Measurements from ENCODE around the gene NCOA4. TPM values are rescaled to one million over a fixed set of nuclear protein-coding genes. Genes with fewer than 3 reads are reported as not detected.
"Not testable (repeated sequence)": the region's sequence is repeated elsewhere in the genome, so short reads cannot be mapped to it uniquely, and the experiment has no call there.

Gene NCOA4
- total and polyA plus RNA-seq, 2 of the 4 experiments (the other 2 are of a cell fraction), result 62.2 to 188 TPM

DNA sequence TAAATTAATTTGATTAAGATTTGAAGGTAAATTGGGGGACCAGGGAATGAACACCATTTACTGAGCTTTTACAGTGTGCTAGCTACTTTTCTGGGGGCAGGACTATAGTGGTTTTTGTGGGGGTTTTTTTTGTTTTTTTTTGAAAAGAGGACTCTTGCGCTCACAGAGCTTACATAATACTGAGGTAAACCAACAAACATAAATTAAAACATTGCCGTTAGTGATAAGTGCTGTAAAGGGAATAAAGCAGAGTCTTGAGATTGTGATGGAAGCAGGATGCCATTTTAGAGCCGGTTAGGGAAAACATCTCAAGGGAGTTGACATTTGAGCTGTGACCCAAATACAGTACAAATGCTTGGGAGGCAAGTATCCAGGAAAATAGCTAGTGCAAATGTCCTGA lies 56.4 kb downstream of the NCOA4 start:
- H3K9ac ChIP-seq (ENCODE audit: low read depth, low read length); H4K91ac ChIP-seq (ENCODE audit: insufficient read depth, low read depth, low read length); H2BK5ac ChIP-seq (ENCODE audit: low read depth, low read length, poor library complexity, severe bottlenecking); H3K4me1 ChIP-seq (ENCODE audit: control insufficient read depth, insufficient read depth, low read length); H2BK20ac ChIP-seq (ENCODE audit: low read depth, low read length); H2BK120ac ChIP-seq (ENCODE audit: low read depth, low read length); DNase-seq; H4K20me1 ChIP-seq (ENCODE audit: insufficient read depth, low read length); H3K18ac ChIP-seq (ENCODE audit: low read depth, low read length); CTCF ChIA-PET; ATAC-seq (ENCODE audit: low read depth); H3K4me2 ChIP-seq (ENCODE audit: low read depth, low read length); in situ Hi-C loops (cut with MboI; ENCODE audit: low sequenced_read_pairs); H3K23ac ChIP-seq (ENCODE audit: low read depth, low read length); H3K9me1 ChIP-seq (ENCODE audit: insufficient read depth, low read length); H2BK15ac ChIP-seq (ENCODE audit: low read depth, low read length); H3K9me3 ChIP-seq (ENCODE audit: control insufficient read depth, insufficient read depth, low read length); H3K14ac ChIP-seq (replicated peaks; ENCODE audit: low read depth, low read length); H3K27me3 ChIP-seq (ENCODE audit: control insufficient read depth, insufficient read depth, low read length); H3K4me3 ChIP-seq (ENCODE audit: insufficient read depth, low read depth, low read length); dilution Hi-C loops (cut with HindIII; ENCODE audit: low sequenced_read_pairs, unreplicated experiment); H3K4ac ChIP-seq (ENCODE audit: low read depth, low read length); H4K8ac ChIP-seq (ENCODE audit: low read depth in 2 of 2, low read length in 2 of 2); BruUV-seq (replicated peaks); POLR2A ChIA-PET (ENCODE audit: unreplicated experiment); H2AK9ac ChIP-seq (replicated peaks; ENCODE audit: low read depth, low read length, poor library complexity); H2AK5ac ChIP-seq (ENCODE audit: low read depth, low read length); H2AFZ ChIP-seq (replicated peaks; ENCODE audit: low read length, poor library complexity); intact Hi-C loops (cut with micrococcal nuclease); H4K5ac ChIP-seq (ENCODE audit: low read depth, low read length); H3K36me3 ChIP-seq (ENCODE audit: control insufficient read depth, insufficient read depth, low read length); H3K79me1 ChIP-seq (ENCODE audit: low read depth in 1 of 2, low read length in 2 of 2); H3K56ac ChIP-seq (ENCODE audit: extremely low read depth, insufficient read depth, low read length); H3K27ac ChIP-seq (ENCODE audit: insufficient read depth, low read length): not testable (repeated sequence)
- WGBS, 2 experiments (ENCODE audit: extremely low coverage in 2 of 2, insufficient read length in 1 of 2), result no CpG with 5 or more reads among the region's 3 CpGs

- in situ Hi-C loops (cut with MboI; ENCODE audit: low sequenced_read_pairs), result not testable (repeated sequence)
- ATAC-seq (ENCODE audit: low read depth), result peak; percentile 19; the same call in 1 of the 2 replicates
Measured at GRCh38 chr10:45972813-45973169, 57.6 kb downstream of the NCOA4 start.

More at GRCh38 chr10:45972813-45973169, 57.6 kb downstream of the NCOA4 start:
- CTCF ChIA-PET; dilution Hi-C loops (cut with HindIII; ENCODE audit: low sequenced_read_pairs, unreplicated experiment); H3K9me1 ChIP-seq (ENCODE audit: insufficient read depth, low read length); H3K27me3 ChIP-seq (ENCODE audit: control insufficient read depth, insufficient read depth, low read length); POLR2A ChIA-PET (ENCODE audit: unreplicated experiment); H4K20me1 ChIP-seq (ENCODE audit: insufficient read depth, low read length); H3K4me1 ChIP-seq (ENCODE audit: control insufficient read depth, insufficient read depth, low read length); H3K79me1 ChIP-seq (ENCODE audit: low read depth in 1 of 2, low read length in 2 of 2); H2AK9ac ChIP-seq (replicated peaks; ENCODE audit: low read depth, low read length, poor library complexity); H3K9me3 ChIP-seq (ENCODE audit: control insufficient read depth, insufficient read depth, low read length); H2BK120ac ChIP-seq (ENCODE audit: low read depth, low read length); H2BK15ac ChIP-seq (ENCODE audit: low read depth, low read length); H3K36me3 ChIP-seq (ENCODE audit: control insufficient read depth, insufficient read depth, low read length); H3K18ac ChIP-seq (ENCODE audit: low read depth, low read length); H2BK20ac ChIP-seq (ENCODE audit: low read depth, low read length); intact Hi-C loops (cut with micrococcal nuclease): not testable (repeated sequence)
- no CpG with 5 or more reads among the region's 10 CpGs for WGBS, 2 experiments (ENCODE audit: extremely low coverage in 2 of 2, insufficient read length in 1 of 2)
- H3K27ac ChIP-seq (ENCODE audit: insufficient read depth, low read length), result peak overlapping the region; percentile 86
- peak overlapping the region; percentile 67; the same call in 1 of the 2 replicates for H4K5ac ChIP-seq (ENCODE audit: low read depth, low read length)
- peak overlapping the region; percentile 65 for H3K9ac ChIP-seq (ENCODE audit: low read depth, low read length)
- TSS peak; percentile 65 for BruUV-seq (replicated peaks)
- peak overlapping the region; percentile 45 for H3K23ac ChIP-seq (ENCODE audit: low read depth, low read length)
- H3K4me2 ChIP-seq (ENCODE audit: low read depth, low read length), result peak overlapping the region; percentile 87
- H3K56ac ChIP-seq (ENCODE audit: extremely low read depth, insufficient read depth, low read length), result peak overlapping the region; percentile 47
- H4K8ac ChIP-seq (ENCODE audit: low read depth in 2 of 2, low read length in 2 of 2), result peak overlapping the region; percentile 44 to 66
- peak overlapping the region; percentile 43; the same call in 1 of the 2 replicates for H4K91ac ChIP-seq (ENCODE audit: insufficient read depth, low read depth, low read length)
- peak; percentile 7 for DNase-seq
- H2BK5ac ChIP-seq (ENCODE audit: low read depth, low read length, poor library complexity, severe bottlenecking), result peak overlapping the region; percentile 76
- peak overlapping the region; percentile 88 for H3K4me3 ChIP-seq (ENCODE audit: insufficient read depth, low read depth, low read length)
- H2AK5ac ChIP-seq (ENCODE audit: low read depth, low read length), result peak overlapping the region; percentile 24; the same call in 1 of the 2 replicates
- peak overlapping the region; percentile 48; the same call in 1 of the 2 replicates for H3K14ac ChIP-seq (replicated peaks; ENCODE audit: low read depth, low read length)
- H3K4ac ChIP-seq (ENCODE audit: low read depth, low read length), result peak overlapping the region; percentile 58; the same call in 1 of the 2 replicates
- H2AFZ ChIP-seq (replicated peaks; ENCODE audit: low read length, poor library complexity), result peak overlapping the region; percentile 79

All from IMR-90 (cell line).